CD4-positive, alpha-beta T cell treated with Interleukin-4 for 1 hour (primary cell): ENCODE results near the gene CABLES2.
A peak's percentile ranks its signal among the peaks of the same experiment; 100 is the strongest.

Experiments used
- DNase-seq, 2 donors: peaks; one replicate each; pipeline ENCODE4 v3.0.0-alpha.2; 2020 to 2022

Gene CABLES2

DNA sequence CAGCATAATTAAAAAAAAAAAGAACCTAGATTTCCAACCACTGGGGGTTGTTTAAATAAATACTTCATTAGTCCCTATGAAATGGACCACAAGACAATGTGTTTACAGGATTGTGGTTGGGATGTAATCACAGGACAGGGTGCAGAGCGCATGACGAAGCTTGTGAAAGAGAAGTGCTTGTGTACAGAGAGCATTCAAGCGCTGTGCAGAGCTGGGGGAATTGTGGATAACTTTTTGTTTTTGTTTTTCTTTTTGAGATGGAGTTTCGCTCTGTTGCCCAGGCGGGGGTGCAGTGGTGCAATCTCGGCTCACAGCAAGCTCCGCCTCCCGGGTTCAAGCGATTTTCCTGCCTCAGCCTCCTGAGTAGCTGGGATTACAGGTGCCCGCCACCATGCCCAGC is 62.3 kb downstream of the CABLES2 start:
- no peak for DNase-seq

- no peak for DNase-seq
Measured at GRCh38 chr20:62344092-62344491, 63.0 kb downstream of the CABLES2 start.

- DNase-seq, result no peak
Measured at GRCh38 chr20:62342910-62343309, 64.2 kb downstream of the CABLES2 start.

- peak in 1 of 2 donors; percentile 44 for DNase-seq
Measured at GRCh38 chr20:62339647-62340062, 67.4 kb downstream of the CABLES2 start.
